Activated CD8-positive, alpha-beta memory T cell treated with anti-CD3 and anti-CD28 coated beads, Interleukin-2, amount 50 U/mL, for 4 hours (primary cell): ENCODE data around the gene DCXR.

Experiments
- DNase-seq: peaks from one replicate; pipeline ENCODE4 v3.0.0-alpha.2; 2020

DCXR gene

GRCh38 chr17:82037092-82037888 is at the start of gene DCXR:
TSS of gene DCXR (minus strand) at chr17:82037697. CDS start at chr17:82037682, 15 bp downstream.
- peak; percentile 92 for DNase-seq

DNA sequence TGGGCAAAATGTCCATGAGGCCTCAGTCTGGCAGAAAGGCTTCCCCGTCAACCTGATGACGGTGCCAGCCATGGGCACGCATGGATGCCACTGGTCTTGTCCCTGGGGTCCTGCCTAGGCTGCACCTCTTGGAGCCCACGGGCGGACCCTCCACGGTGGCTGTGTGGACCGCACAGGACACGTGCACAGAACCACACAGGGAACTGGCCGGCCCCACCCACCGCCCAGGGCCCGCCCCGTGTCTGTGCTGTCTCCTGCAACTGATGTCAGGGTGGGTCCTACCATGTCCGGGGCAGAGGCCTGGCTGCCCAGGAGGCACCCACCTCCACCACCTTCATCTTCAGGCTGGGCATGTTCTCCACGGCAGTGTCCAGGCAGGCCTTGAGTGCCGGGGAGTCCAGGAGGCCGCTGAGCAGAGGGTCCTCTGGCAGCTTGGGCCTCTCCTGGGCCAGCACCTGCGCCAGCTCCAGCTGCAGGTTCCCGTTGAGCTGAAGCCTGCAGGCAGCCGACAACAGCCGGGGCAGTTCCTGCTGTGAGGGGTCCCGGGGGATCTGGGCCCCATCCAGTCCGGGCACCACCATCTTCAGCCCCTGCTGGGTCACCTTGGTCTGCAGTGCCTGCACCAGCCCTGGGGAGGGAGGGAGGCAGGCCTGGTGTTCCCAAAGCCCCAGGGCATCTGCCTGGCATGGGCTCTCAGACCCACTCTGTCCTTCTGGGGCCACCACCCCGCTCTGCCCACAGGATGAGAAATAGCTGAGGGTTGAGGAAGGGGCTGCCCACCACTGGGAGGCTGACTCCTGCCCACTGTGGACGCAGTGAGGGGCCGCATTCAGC is 48.7 kb upstream of the DCXR start:
- no peak for DNase-seq

- DNase-seq = no peak
Measured at GRCh38 chr17:82085031-82085861, 47.7 kb upstream of the DCXR start.

DNA sequence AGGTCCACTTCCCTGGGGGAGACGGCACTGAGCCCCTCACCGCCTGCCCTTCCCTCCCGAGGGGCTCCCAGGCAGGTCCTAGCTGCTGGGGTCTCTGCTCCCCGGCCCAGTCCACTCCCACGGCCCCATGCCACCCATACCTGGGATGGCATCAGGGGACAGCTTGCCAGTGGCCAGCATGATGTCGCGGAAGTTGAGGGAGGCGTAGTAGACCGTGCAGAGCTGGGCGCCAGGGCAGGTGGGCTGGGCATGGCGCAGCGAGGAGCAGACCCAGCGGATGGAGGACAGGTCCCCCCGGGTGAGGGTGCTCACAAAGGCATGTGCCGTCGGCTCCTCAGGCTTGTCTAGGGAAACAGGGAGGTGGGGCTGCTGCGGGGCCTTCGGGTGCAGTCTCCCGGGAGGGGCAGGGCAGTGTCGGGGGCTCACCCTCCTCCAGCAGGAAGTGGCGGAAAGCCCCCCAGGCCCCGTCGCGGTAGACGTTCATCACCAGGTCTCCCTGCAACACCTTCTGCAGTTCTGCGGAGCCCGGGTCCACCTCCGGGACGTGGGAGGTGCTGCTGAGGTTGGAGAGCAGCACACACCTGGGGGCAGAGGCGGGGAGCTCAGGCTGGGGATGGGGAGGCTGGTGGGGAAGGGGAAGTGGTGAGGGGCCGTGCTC is 47.0 kb upstream of the DCXR start:
- DNase-seq = no peak

- DNase-seq = no peak
Measured at GRCh38 chr17:82083533-82084359, 46.2 kb upstream of the DCXR start.

DNA sequence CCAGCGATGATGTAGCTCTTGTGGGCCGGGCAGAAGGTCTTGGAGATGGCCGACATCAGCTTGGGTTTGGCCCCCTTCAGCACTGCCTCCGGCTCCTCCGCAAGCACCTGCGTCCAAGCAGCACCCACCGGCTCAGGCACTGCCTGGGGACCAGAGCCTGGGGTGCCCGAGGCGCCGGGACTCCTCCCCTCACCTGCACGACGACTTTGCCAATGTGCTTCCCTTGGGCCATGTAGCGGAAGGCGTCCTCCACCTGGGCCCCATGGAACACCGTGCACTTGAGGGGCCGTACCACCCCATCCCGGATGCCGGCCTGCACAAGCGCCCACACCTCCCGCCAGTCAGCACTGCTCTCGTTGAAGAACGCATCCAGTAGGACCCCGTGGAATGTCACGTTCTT is 45.5 kb upstream of the DCXR start:
- no peak for DNase-seq

GRCh38 chr17:82082456-82082855 is 45.0 kb upstream of the DCXR start:
- no peak for DNase-seq

DNA sequence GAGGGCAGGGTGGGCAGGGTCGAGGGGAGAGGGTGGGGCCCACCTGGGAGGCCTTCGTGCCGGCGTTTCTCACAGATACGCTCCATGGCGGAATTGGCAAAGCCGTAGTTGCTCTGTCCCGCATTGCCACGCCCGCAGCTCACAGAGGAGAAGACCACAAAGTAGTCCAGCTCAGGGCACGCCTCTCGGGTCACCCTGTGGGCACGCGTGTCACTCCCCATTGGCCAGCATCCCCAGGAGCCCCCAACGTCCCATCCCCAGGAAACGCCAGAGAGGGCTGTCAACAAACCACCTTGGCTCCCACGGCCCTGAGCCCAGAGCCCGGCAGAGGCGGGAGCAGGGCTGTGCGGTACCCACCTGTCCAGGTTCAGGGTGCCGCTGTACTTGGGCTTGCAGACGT is 44.5 kb upstream of the DCXR start:
- no peak for DNase-seq

DNA sequence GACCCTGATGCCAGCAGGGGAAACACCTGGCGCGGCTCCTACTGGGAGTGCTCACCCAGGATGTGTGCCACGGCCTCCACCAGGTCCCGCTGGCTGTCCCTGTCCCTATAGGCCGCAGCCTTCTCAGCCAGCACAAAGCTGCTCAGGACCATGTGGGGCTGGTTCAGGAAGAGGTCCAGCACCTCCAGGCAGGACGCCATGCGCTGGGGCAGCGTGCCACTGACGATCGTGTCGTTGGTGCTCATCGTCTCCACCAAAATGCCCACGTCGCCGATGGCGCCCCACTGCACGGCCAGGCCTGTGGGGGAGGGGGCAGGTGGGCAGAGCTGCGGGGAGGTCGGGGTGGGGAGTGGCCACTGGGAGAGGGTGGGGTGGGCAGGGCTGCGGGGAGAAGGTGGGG is 44.0 kb upstream of the DCXR start:
- DNase-seq = no peak

DNA sequence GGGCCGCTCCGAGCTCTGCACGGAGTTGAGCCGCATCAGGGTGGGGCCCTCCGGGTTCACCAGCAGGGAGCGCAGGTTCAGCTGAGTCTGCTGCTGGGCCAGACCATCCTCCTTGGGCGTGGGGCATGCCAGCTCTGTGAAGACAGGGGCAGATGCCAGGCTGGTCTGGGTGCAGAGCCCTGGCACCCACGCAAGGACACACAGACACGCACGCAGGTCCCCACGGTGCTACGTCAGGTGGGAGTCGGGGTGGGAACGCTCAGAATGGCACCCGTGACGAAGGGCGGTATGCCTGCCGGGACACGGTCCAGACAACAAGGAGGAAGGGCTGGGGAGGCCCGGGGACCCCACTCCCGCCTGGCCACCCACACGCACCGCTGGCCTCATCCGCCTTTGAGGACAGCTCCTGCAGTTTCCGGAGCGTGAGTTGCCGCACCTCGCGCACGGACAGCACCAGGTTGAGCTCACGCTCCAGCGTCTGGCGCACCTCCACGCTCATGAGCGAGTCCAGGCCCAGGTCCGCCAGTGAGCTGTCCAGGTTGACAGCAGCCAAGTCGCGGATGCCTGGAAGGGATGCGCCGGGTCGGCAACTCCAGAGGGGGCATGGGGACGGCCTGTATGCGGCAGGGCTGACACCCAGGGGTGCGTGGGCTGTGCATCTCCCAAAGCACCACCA is 43.4 kb upstream of the DCXR start:
- no peak for DNase-seq

GRCh38 chr17:82080048-82080788 is 42.7 kb upstream of the DCXR start:
- DNase-seq = no peak

- no peak for DNase-seq
Measured at GRCh38 chr17:82079001-82079677, 41.6 kb upstream of the DCXR start.

- no peak for DNase-seq
Measured at GRCh38 chr17:82078433-82078832, 40.9 kb upstream of the DCXR start.

- no peak for DNase-seq
Measured at GRCh38 chr17:82077617-82078358, 40.3 kb upstream of the DCXR start.

DNA sequence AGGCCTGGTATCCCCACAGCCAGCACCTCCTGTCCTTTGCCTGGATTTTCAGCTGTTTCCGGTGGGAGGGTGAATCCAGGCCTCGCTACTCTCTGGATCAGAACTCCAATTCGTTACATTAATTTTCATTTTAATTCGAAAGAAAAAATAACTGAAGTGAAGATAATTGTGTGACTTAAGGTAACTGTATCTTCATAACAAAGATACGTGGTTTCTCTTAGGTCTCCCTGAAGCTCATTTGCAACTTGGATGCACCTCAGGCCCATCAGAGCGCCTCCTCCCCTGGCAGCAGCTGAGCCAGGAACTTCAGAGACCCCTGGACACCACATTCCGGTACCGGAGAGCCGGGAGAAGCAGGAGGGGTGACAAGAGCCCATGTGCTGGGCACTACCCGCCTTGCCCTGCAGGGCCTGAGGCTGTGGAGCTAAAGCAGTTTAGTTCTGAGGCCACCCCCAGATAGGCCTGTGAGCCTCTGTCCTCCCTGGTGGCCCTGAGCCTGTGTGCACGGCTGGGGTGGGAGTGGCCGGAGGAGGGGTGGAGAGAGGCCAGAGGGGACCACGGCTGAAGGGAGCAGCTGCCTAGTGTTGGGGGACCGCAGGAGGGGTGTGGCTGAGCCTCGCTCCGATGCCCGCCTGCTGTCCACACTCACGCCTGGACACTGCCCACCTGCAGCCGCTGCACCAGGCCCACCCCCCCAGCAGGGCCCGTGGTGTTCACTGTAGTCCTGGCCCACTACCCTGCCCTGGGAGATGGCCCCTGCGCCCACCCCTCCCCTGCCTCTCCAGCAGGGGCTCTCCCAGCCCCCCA is 39.5 kb upstream of the DCXR start:
- DNase-seq = no peak

GRCh38 chr17:82076018-82076784 is 38.7 kb upstream of the DCXR start:
- no peak for DNase-seq

- DNase-seq = no peak
Measured at GRCh38 chr17:82073446-82073845, 35.9 kb upstream of the DCXR start.
